Measurements from ENCODE around the gene JARID2.

DNA sequence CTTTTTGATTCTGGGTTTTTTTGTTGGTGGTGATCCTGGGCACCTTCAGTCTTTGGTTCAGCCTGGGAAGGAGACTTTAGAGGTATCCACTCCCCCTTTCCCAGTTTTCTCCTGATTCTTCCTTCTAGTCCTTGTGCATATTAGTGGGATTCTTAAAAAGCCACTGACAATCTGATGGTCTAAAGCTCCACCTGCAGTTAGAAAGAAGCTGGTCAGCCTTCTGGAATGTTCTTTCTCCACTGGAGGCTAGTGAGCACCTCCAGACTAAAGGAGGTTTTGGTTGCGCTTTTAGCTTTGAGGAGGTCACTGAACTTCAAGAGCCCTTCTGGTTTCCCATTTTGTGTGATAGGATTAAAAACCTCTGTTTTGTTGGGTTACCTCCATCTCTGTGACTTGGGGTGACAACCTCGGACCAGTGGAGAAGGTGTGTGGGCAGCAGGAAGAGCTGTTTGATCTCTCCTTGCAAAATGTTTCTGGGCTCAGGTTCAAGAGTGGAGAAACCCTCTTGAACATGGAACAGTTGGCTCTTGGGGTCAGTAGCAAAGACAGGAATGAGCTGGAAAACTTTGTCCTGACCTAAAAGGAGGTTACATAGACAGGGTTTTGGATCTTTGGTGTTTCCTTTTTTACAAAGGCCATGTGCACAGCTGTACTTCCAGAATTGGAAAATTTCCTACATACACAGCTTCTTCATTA is 29.0 kb downstream of the JARID2 start:
- no peak for TF ChIP-seq TAF1 (IDR thresholded peaks at IDR 0.05; ENCODE audit: low read depth, low read length)
- no peak for TF ChIP-seq POLR2A (IDR thresholded peaks at IDR 0.05; ENCODE audit: low read depth, low read length)
- TF ChIP-seq PAX5 (IDR thresholded peaks at IDR 0.05; ENCODE audit: insufficient read depth, low read length, severe bottlenecking) = no peak
- TF ChIP-seq POLR2AphosphoS5 (IDR thresholded peaks at IDR 0.05; ENCODE audit: low read depth, low read length) = no peak
- no peak for TF ChIP-seq SPI1 (IDR thresholded peaks at IDR 0.05; ENCODE audit: low read depth, low read length)
- TF ChIP-seq POU2F2 (IDR thresholded peaks at IDR 0.05; ENCODE audit: low read depth, low read length) = no peak
